ENCODE measurements around the gene ENPP1.

GRCh38 chr6:131825946-131826345, 18.1 kb downstream of the ENPP1 start:
- TF ChIP-seq CTCF (IDR thresholded peaks at IDR 0.05), result no peak
- no peak for TF ChIP-seq POLR2A (IDR thresholded peaks at IDR 0.05)
- TF ChIP-seq EP300 (IDR thresholded peaks at IDR 0.05), result no peak
- no peak for TF ChIP-seq POLR2AphosphoS5 (IDR thresholded peaks at IDR 0.05)

All from upper lobe of left lung (tissue), 4 donors.